LoVo (cell line): ENCODE measurements around the gene CYFIP2.

ENCODE experiments used
- DNase-seq: peaks from one replicate; pipeline ENCODE4 v3.0.0-alpha.2; 2016; ENCODE audit warnings: low spot score

The CYFIP2 gene

DNA sequence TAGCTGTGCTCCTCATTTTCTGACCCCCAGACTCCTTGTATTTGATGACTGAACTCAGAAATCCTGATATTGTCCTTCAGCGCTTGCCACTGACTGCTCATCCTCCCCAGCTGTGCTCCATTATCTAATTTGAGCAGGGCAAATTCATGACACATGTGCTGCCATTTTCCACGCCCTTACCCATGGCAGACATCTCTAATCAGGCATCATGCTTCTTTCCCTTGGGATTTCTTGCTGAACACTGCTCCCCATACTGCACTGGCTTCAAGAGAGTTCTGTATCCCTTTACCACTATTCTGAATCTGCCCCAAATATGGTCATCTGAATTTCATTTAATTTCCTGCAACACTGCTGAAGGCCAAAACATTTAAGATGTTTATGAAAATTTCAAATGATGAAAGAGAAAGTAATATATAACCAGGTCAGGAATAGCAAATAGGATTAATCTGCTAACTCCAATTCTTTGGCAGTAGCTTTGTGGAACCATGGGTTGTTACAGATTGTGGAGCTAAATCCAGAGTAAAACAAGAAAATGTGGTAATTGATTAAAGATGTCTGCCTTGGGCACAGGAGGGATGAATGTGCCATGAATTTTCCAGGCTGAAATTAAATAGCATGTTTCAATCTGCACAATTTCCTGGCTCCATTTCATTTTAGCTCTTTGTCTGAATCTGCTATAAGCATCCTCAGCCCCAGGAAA is 93.6 kb downstream of the CYFIP2 start:
- DNase-seq: no peak

- no peak for DNase-seq
Observed at GRCh38 chr5:157362012-157362411, 96.1 kb downstream of the CYFIP2 start.

GRCh38 chr5:157362502-157362901 is 96.6 kb downstream of the CYFIP2 start:
- no peak for DNase-seq

DNA sequence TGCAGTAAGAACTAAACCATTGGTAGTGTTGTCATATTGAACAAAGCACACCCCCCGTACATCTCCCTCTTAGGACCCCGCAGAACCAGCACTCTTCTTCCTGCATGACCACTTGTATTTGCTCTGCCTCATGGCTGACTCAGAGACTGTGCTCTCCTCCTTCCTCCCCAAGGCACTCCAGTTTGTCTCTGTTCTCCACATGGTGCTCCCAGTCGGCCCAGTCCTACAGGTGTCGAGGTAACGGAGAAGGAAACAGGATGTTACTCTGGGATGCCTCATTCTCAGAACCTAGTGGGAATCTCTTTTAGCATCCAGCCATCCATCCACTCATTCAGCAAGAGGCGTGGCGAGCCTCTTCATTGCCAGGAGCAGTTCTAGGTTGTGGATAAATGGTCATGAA is 97.1 kb downstream of the CYFIP2 start:
- DNase-seq: no peak

GRCh38 chr5:157365732-157366131 is 99.8 kb downstream of the CYFIP2 start:
- DNase-seq: no peak

- DNase-seq: no peak
Observed at GRCh38 chr5:157366741-157367674, 101.1 kb downstream of the CYFIP2 start.

DNA sequence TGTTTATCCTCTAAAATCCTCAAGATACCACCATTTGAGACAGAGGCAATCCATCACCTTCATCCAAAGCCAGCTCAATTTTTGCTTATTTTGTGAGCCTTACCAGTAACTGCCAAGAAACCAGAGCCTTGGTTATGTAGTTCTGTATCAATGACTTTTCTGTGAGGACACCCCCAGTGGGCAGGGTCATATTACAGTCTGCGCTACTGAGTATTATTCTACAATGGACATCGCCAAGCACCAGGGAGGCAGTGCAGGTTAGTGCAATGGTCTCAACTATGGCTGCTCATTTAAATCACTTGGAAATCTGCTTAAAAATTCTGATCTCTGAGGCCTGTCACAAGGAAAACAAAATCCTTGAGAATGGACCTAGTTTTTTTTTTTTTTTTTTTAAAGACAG is 103.6 kb downstream of the CYFIP2 start:
- no peak for DNase-seq

DNA sequence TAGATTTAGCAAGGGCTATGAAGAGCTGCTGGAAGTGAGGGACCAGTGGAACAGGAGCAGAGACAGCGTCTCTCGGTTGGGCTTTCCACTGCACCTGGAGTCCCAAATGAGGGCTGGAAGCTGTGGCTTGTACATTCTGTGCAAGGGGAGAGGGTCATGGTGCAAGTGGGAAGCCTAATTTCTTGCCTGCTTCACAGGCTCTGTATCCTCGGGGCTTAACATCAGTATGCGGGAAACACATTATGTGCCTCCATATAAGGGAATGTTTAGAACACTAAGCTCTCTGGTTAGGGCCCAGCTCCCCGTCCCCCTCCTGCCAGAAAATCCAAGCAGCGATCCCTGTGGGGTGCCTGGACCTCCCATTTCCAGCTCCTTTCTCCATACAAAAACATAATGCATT is 105.0 kb downstream of the CYFIP2 start:
- no peak for DNase-seq

DNA sequence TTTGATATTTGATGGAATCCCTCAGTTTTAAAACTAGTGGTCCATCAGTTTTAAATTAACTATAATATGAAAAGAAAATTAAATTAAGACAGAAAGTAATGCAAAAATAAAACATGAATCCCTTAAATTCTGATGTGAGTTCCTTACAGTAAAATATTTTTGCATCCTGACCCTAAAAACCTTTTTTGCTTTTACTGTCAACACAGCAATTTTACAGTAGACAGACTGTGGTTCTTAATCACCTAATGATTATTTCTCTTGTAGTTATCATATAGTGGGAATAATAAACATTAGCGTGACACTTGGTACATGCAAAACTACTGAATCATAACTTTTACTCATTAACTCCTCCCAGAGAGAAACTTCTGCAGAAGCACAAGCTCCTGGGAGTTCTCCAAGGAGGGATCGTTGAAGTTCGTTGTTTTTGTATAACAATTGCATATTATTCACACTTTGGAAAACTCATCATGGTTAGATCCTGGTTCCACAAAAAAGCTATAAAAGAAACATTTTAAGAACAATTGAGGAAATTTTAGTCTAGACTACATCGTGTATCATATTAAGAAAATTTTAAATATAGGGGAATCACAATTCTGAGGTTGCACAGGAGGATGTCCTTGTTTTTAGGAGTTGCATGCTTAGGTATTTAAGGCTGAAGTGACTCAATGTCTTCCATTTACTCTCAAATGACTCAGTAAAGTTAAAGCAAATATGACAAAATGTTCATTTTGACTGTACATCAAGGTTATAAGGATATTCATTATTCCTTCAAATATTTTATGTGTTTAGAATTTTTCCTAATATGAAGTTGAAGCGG is 105.9 kb downstream of the CYFIP2 start:
- no peak for DNase-seq

GRCh38 chr5:157372472-157372822 is 106.5 kb downstream of the CYFIP2 start:
- no peak for DNase-seq

- no peak for DNase-seq
Observed at GRCh38 chr5:157378509-157378908, 112.6 kb downstream of the CYFIP2 start.

DNA sequence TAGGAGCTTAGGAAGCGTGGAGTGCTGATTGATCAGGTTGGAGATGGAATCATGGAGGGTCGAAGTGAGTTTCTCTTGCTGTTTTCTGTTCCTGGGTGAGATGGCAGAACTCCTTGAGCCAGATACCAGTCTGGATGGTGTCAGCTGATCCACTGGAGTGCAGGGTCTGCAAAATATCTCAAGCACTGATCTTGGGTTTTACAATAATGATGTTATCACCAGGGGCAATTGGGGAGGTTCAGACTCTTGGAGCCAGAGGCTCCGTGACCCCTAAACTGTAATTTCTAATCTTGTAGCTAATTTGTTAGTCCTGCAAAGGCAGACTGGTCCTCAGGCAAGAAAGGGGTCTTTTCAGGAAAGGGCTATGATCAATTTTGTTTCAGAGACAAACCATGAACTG is 114.1 kb downstream of the CYFIP2 start:
- no peak for DNase-seq

- no peak for DNase-seq
Observed at GRCh38 chr5:157381746-157382145, 115.8 kb downstream of the CYFIP2 start.

GRCh38 chr5:157382996-157383800 is 117.3 kb downstream of the CYFIP2 start:
- no peak for DNase-seq

GRCh38 chr5:157384971-157385709 is 119.2 kb downstream of the CYFIP2 start:
- no peak for DNase-seq

DNA sequence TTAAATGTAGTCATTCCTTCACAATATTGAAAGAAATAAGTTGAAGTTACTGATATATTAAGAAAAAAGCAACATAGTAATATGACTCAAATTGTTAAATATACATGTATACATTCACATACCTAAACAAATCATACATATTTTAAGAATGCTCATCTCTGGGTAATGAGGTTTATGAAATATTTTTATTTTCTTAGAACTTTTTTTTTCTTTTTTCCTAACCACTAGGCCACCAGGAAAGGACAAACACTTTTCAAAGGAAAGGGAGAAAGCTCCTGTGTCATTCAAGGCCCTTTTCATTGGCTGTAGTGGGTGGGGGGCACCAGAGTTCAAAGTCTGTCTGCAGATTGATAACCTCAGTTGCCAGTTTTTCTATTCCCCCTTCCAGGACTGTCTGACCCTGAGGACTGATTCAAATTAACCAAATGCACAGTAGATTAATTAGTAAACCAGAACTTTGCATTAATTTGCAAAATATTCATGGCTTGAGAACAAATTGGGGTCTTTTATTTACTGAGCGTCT is 121.2 kb downstream of the CYFIP2 start:
- no peak for DNase-seq

- no peak for DNase-seq
Observed at GRCh38 chr5:157387683-157388093, 121.8 kb downstream of the CYFIP2 start.

DNA sequence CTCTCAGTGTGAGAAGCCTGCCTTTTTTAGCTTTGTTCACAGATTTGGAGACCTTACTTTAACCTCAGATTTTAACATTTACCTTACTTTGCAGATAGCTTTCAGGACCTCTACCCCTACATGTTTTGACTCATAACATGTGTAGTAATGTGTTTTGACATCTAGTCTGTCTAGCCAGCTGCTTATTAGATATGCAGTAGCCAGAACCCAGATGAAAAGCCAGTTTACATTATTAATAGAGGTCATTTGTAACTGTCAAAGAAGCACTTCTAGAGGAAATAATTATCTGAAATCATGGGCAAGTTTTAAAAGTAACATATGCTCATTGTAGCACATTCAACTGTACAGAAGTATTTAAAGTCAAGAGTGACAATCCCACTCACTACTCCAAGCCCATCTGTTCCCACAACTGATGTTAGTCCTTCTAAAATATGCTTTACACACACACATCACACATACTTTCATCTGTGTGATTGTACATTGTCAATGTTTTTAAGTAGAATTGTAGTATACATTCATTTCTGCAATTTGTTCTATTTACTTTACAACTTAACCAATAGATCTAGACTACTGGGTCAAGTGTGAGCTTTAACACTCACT is 122.3 kb downstream of the CYFIP2 start:
- DNase-seq: no peak

GRCh38 chr5:157389103-157389502 is 123.2 kb downstream of the CYFIP2 start:
- DNase-seq: no peak

DNA sequence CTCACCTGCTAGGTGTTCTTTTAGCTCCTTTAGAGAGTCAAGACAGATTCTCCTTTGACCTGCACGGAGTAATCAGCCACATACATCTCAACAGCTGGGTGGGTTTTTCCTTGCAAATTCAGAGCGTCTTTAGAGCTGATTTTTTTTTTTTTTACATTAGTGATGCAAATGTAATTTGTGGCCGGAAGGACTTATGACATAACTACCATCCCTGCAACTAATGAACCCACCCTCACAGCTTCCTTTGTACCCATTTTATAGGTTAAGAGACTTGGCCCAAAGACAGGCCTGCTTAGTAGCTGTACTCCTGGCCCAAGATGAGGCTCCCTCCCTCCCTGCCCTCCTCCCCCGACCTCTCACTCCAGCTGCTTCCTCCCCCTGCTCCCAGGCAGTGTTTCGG is 124.2 kb downstream of the CYFIP2 start:
- DNase-seq: no peak
